RWPE1 (cell line): ENCODE measurements around the gene GTF2E1.

Experiments used
- CTCF ChIA-PET: fragments of 350-600 bp; sonication (Branson Sonifier 250); formaldehyde crosslinking; extraction: SDS; loops from one replicate; lab custom pipeline; 2021; lab: Yijun Ruan, JAX
- POLR2A ChIA-PET: fragments of 400-600 bp; formaldehyde crosslinking; extraction: SDS; loops from one replicate; lab custom pipeline; 2020; ENCODE audit warnings: antibody characterized with exemption; ENCODE audit not compliant: low non-redundant PET; lab: Yijun Ruan, JAX
- DNase-seq: peaks from one replicate; pipeline ENCODE4 v3.0.0; 2012; ENCODE audit warnings: low spot score
- H3K27ac ChIP-seq: fragments of 450-650 bp; 2 replicates; pipeline ENCODE4 v1.5.1; 2017
- CTCF ChIP-seq: fragments of 450-650 bp; conservative IDR thresholded peaks from 2 replicates; pipeline ENCODE4 v1.5.1; 2017; ENCODE audit warnings: low read depth, mild to moderate bottlenecking

GTF2E1 gene

GRCh38 chr3:120800625-120801024, 58.1 kb downstream of the GTF2E1 start:
- no peak for TF ChIP-seq CTCF
- DNase-seq, result no peak
- CTCF ChIA-PET, result interaction anchor here (0.6 kb wide), 1 partner anchor 233 kb away, joined by 4 read pairs; no protein-coding TSS in a partner anchor
- no peak overlapping the region for H3K27ac ChIP-seq
- POLR2A ChIA-PET, result no interaction called here

- CTCF ChIA-PET, result interaction anchor here (0.6 kb wide), 1 partner anchor 234 kb away, joined by 4 read pairs; no protein-coding TSS in a partner anchor
- H3K27ac ChIP-seq, result no peak overlapping the region
- POLR2A ChIA-PET, result no interaction called here
- TF ChIP-seq CTCF, result no peak
- no peak for DNase-seq
Measured at GRCh38 chr3:120801484-120801883, 58.9 kb downstream of the GTF2E1 start.

GRCh38 chr3:120802916-120803315, 60.4 kb downstream of the GTF2E1 start:
- ChIA-PET POLR2A (no interaction called here), CTCF (no interaction called here)
- no peak for TF ChIP-seq CTCF
- no peak for DNase-seq
- no peak overlapping the region for H3K27ac ChIP-seq

- H3K27ac ChIP-seq, result no peak overlapping the region
- TF ChIP-seq CTCF, result no peak
- DNase-seq, result no peak
- ChIA-PET CTCF (interaction anchor here (0.5 kb wide), 1 partner anchor 294 kb away, joined by 3 read pairs; no protein-coding TSS in a partner anchor), POLR2A (no interaction called here)
Measured at GRCh38 chr3:120816728-120817127, 74.2 kb downstream of the GTF2E1 start.

GRCh38 chr3:120820748-120821147, 78.2 kb downstream of the GTF2E1 start:
- POLR2A ChIA-PET, result no interaction called here
- DNase-seq, result no peak
- H3K27ac ChIP-seq, result no peak overlapping the region
- TF ChIP-seq CTCF, result no peak
- CTCF ChIA-PET, result no interaction called here

GRCh38 chr3:120821426-120821825, 78.9 kb downstream of the GTF2E1 start:
- POLR2A ChIA-PET, result no interaction called here
- DNase-seq, result no peak
- no peak overlapping the region for H3K27ac ChIP-seq
- no peak for TF ChIP-seq CTCF
- CTCF ChIA-PET, result interaction anchor here (0.6 kb wide), 1 partner anchor 1417 kb away, joined by 3 read pairs; no protein-coding TSS in a partner anchor
